Uterus (tissue), 2 donors: ENCODE results near the gene ACTL8.

Source experiments
- POLR2A ChIP-seq, 2 donors: fragments of 450-650 bp; IDR thresholded peaks; one replicate each; pipeline ENCODE4 v1.6.1; 2016; ENCODE audit warnings: antibody characterized with exemption in 2 of 2, mild to moderate bottlenecking in 1 of 2, moderate library complexity in 1 of 2
- TF ChIP-seq, protein P1 (sequence below), 4 experiments: fragments of 200-600 bp in 2 of 4; fragments of 450-650 bp in 2 of 4; sonication (generic) in 2 of 4; IDR thresholded peaks; one replicate each; pipeline ENCODE4 v1.5.1; 2016 to 2019; ENCODE audit warnings: antibody characterized with exemption in 4 of 4, mild to moderate bottlenecking in 2 of 4, moderate library complexity in 1 of 4

DNA sequence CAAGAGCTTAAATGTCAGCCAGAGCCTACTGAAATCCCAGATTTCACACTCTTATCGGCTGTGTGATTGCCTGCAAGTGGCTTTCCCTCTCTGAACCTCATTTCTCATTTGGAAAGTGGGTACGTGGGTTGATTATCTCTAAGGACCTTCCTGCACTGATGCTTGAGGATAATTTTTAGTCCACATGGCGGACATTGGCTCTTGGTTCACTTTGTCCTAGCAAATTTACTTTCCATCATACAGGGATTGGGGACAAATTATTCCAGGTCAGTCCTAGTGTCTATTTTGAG is 111.6 kb downstream of the ACTL8 start:
- TF ChIP-seq, protein P1, sequence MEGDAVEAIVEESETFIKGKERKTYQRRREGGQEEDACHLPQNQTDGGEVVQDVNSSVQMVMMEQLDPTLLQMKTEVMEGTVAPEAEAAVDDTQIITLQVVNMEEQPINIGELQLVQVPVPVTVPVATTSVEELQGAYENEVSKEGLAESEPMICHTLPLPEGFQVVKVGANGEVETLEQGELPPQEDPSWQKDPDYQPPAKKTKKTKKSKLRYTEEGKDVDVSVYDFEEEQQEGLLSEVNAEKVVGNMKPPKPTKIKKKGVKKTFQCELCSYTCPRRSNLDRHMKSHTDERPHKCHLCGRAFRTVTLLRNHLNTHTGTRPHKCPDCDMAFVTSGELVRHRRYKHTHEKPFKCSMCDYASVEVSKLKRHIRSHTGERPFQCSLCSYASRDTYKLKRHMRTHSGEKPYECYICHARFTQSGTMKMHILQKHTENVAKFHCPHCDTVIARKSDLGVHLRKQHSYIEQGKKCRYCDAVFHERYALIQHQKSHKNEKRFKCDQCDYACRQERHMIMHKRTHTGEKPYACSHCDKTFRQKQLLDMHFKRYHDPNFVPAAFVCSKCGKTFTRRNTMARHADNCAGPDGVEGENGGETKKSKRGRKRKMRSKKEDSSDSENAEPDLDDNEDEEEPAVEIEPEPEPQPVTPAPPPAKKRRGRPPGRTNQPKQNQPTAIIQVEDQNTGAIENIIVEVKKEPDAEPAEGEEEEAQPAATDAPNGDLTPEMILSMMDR (IDR thresholded peaks at IDR 0.05), result no peak
- no peak for TF ChIP-seq POLR2A (IDR thresholded peaks at IDR 0.05)
